ENCODE data around the gene KCNJ3. TPM values are rescaled to one million over a fixed set of nuclear protein-coding genes. Genes with fewer than 3 reads are reported as not detected.

The KCNJ3 gene
- total RNA-seq, 1 experiment from 2014 or later: 0.11 TPM

DNA sequence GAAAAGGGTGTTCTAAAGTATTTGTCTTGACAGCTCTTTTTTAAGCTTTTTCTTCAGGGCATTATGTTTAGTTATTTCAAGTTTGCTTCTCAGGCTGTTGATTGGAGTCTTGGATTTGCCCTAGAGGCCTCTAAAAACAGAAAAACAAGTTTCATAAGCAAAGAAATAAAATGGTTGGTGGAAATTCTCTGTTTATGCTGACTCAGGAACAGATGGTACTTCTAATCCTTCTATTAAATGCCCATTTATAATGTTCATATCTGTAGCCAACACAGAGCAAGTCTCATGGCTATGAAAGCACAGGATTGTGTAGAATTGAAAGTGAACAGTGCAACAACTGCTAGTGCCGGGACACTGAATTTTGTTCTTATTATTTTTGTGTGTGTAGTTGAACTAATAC lies 60.4 kb downstream of the KCNJ3 start:
- Histone ChIP-seq H3K9ac (ENCODE audit: extremely low read depth, insufficient read length, low read length) (no peak overlapping the region), H2BK20ac (ENCODE audit: low read depth, low read length, poor library complexity, severe bottlenecking) (no peak overlapping the region), H2BK5ac (ENCODE audit: insufficient read length, low read length) (no peak overlapping the region), H3K23ac (ENCODE audit: insufficient read length, low read depth, low read length) (no peak overlapping the region), H3K79me1 (ENCODE audit: insufficient read depth, low read depth, low read length, poor library complexity, severe bottlenecking) (no peaks in the 10 kb centered on the region), H3K4me2 (ENCODE audit: insufficient read depth, insufficient read length, low read length) (no peak overlapping the region), H4K91ac (ENCODE audit: insufficient read length, low read depth, low read length) (no peak overlapping the region), H2BK120ac (ENCODE audit: low read depth, low read length, poor library complexity, severe bottlenecking) (no peak overlapping the region), H4K20me1 (ENCODE audit: control insufficient read depth, insufficient read depth, insufficient read length) (no peaks in the 10 kb centered on the region), H2AK5ac (ENCODE audit: insufficient read length, low read length) (no peak overlapping the region), H3K4ac (ENCODE audit: low read depth, low read length) (no peak overlapping the region), H3K23me2 (ENCODE audit: insufficient read length, low read depth, low read length, poor library complexity, severe bottlenecking) (no peaks in the 10 kb centered on the region), H2BK12ac (ENCODE audit: insufficient read length, low read depth, low read length) (no peak overlapping the region), H3K27ac (ENCODE audit: insufficient read length, low read depth, low read length) (no peak overlapping the region), H4K8ac (replicated peaks; ENCODE audit: insufficient read length, low read depth, low read length) (no peak overlapping the region), H2AFZ (ENCODE audit: low read length) (no peak overlapping the region), H3K14ac (ENCODE audit: insufficient read depth, low read length) (no peak overlapping the region), H2BK15ac (ENCODE audit: low read depth, low read length) (no peak overlapping the region), H3T11ph (ENCODE audit: low read length) (no peak overlapping the region), H3K9me3 (ENCODE audit: control insufficient read depth, low read depth, low read length) (no peaks in the 10 kb centered on the region), H3K4me1 (ENCODE audit: insufficient read depth, low read length) (no peaks in the 10 kb centered on the region), H3K18ac (ENCODE audit: insufficient read length, low read depth, low read length) (no peak overlapping the region), H3K27me3 (ENCODE audit: insufficient read depth, low read length) (no peaks in the 10 kb centered on the region), H4K5ac (ENCODE audit: insufficient read length, low read depth, low read length) (no peak overlapping the region), H3K56ac (ENCODE audit: insufficient read length, low read depth, low read length) (no peak overlapping the region), H3K79me2 (ENCODE audit: insufficient read depth, low read length) (no peaks in the 10 kb centered on the region)
- DNase-seq: no peak
- Mint-ChIP-seq H3K27me3 (ENCODE audit: low read depth) (peaks cover 19% of the 10 kb centered on the region), H3K9me3 (peaks cover 0 to 2% of the 10 kb centered on the region in 2 experiments; a peak in 1 of 5 replicates), H3K4me3 (no peak overlapping the region), H3K4me1 (peaks cover 4 to 7% of the 10 kb centered on the region in 2 experiments), H3K27ac (no peak overlapping the region; a peak in 1 of 7 replicates), H3K36me3 (ENCODE audit: insufficient read depth in 1 of 3, low read depth in 3 of 3) (peaks cover 0 to 5% (median 0%) of the 10 kb centered on the region in 3 experiments; a peak in 1 of 7 replicates)
- TF ChIP-seq, protein P1, sequence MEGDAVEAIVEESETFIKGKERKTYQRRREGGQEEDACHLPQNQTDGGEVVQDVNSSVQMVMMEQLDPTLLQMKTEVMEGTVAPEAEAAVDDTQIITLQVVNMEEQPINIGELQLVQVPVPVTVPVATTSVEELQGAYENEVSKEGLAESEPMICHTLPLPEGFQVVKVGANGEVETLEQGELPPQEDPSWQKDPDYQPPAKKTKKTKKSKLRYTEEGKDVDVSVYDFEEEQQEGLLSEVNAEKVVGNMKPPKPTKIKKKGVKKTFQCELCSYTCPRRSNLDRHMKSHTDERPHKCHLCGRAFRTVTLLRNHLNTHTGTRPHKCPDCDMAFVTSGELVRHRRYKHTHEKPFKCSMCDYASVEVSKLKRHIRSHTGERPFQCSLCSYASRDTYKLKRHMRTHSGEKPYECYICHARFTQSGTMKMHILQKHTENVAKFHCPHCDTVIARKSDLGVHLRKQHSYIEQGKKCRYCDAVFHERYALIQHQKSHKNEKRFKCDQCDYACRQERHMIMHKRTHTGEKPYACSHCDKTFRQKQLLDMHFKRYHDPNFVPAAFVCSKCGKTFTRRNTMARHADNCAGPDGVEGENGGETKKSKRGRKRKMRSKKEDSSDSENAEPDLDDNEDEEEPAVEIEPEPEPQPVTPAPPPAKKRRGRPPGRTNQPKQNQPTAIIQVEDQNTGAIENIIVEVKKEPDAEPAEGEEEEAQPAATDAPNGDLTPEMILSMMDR (conservative IDR thresholded peaks at IDR 0.05): no peak
- WGBS (ENCODE audit: extremely low coverage, insufficient read length, low lambda C conversion rate): no CpG with 5 or more reads among the region's 1 CpG
